B cell (primary cell): ENCODE results near the gene GEMIN4.

Source experiments
- EZH2 ChIP-seq: IDR thresholded peaks from 2 replicates; pipeline ENCODE4 v1.6.1; 2012; ENCODE audit warnings: borderline replicate concordance, low read depth, mild to moderate bottlenecking, moderate library complexity, low read length; ENCODE audit not compliant: insufficient read depth, poor library complexity, severe bottlenecking
- TF ChIP-seq, protein P1 (sequence below): fragments of 200-600 bp; IDR thresholded peaks from one replicate; pipeline ENCODE4 v1.8.0; 2022; ENCODE audit warnings: antibody characterized with exemption, mild to moderate bottlenecking

DNA sequence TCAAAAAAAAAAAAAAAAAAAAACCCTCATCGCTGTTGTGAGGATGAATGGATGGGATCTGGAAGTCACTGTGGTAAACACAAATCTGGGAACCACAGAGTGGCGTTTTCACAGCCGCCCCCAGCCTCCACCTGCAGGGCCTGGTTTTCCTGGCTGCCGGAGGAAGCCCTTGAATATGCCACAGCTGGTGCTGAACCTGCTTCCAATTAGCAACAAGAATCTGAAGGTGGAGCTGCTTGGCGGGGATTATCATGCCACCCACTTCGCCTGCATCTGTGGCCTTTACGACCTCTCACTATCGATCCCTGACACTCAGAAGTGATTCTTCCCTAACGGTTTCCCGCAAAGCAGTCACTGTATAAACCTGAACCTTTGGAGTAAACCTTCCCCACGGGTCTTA is 46.2 kb upstream of the GEMIN4 start:
- TF ChIP-seq, protein P1, sequence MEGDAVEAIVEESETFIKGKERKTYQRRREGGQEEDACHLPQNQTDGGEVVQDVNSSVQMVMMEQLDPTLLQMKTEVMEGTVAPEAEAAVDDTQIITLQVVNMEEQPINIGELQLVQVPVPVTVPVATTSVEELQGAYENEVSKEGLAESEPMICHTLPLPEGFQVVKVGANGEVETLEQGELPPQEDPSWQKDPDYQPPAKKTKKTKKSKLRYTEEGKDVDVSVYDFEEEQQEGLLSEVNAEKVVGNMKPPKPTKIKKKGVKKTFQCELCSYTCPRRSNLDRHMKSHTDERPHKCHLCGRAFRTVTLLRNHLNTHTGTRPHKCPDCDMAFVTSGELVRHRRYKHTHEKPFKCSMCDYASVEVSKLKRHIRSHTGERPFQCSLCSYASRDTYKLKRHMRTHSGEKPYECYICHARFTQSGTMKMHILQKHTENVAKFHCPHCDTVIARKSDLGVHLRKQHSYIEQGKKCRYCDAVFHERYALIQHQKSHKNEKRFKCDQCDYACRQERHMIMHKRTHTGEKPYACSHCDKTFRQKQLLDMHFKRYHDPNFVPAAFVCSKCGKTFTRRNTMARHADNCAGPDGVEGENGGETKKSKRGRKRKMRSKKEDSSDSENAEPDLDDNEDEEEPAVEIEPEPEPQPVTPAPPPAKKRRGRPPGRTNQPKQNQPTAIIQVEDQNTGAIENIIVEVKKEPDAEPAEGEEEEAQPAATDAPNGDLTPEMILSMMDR: no peak
- TF ChIP-seq EZH2: no peak
